HG02840 (cell line): Measurements from ENCODE around the gene RIBC2.

Experiments
- ATAC-seq: cut with Tn5 transposase; IDR thresholded peaks from one replicate; pipeline ENCODE4 v1.9.1; 2021; ENCODE audit warnings: mild to moderate bottlenecking, moderate library complexity, moderate number of reproducible peaks; ENCODE audit not compliant: unreplicated experiment, low FRiP score

Gene RIBC2

GRCh38 chr22:45469281-45470073 is 56.0 kb downstream of the RIBC2 start:
- no peak for ATAC-seq

GRCh38 chr22:45470871-45471270 is 57.4 kb downstream of the RIBC2 start:
- ATAC-seq = no peak

GRCh38 chr22:45472426-45472825 is 58.9 kb downstream of the RIBC2 start:
- no peak for ATAC-seq

GRCh38 chr22:45473626-45474237 is 60.2 kb downstream of the RIBC2 start:
- ATAC-seq = no peak

- ATAC-seq = no peak
These were observed 61.7 kb downstream of the RIBC2 start for GRCh38 chr22:45475063-45475747.

- ATAC-seq = no peak
These were observed 62.5 kb downstream of the RIBC2 start for GRCh38 chr22:45475851-45476514.

- ATAC-seq = no peak
These were observed 63.3 kb downstream of the RIBC2 start for GRCh38 chr22:45476814-45477213.

- ATAC-seq = no peak
These were observed 64.0 kb downstream of the RIBC2 start for GRCh38 chr22:45477366-45478107.

- ATAC-seq = no peak
These were observed 64.7 kb downstream of the RIBC2 start for GRCh38 chr22:45478108-45478771.

- ATAC-seq = no peak
These were observed 67.2 kb downstream of the RIBC2 start for GRCh38 chr22:45480717-45481116.

- ATAC-seq = no peak
These were observed 68.2 kb downstream of the RIBC2 start for GRCh38 chr22:45481661-45482060.
